ENCODE data around the gene UNC5C.
"Not testable (repeated sequence)": the region's sequence is repeated elsewhere in the genome, so short reads cannot be mapped to it uniquely, and the experiment has no call there.

UNC5C gene

DNA sequence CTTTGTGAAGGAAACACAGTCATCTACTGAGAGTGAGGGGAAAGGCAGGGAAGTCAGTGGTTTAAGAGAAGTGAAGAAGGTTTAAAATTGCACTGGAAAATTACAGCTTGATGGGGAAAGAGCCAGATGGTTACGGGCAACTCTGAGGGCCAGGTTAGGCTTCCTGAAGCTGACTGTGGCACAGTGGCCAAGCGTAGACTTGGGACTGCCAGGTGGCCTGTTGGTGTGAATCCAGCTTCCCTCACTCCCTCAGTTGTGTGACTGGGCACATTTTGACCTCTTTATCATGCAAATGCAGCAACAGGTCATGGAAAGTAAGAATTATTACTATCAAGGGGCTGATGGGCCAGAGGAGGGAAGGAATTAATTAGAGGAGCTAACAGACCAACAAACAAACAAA is 390.1 kb downstream of the UNC5C start:
- no peak for DNase-seq

DNA sequence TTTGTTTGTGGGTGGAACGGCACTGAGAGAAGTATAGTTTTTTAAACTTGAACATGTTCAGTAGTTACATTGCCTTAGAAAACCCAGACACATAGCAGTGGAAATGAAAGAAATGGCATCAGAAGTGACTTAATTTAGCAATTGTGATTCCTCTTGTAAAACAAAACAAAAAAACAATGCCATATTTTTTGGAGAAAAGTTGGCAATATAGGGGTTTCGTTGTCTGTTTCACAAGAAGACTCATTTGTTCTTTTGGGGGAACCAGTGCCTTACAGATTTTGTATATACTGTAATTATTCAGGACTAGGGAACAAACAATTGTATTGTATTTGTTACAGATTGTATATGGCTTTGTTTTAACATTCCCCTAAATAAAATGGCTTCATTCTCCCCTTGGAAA is 390.7 kb downstream of the UNC5C start:
- no peak for DNase-seq

- DNase-seq, result no peak
Measured at GRCh38 chr4:95157596-95157995, 391.2 kb downstream of the UNC5C start.

GRCh38 chr4:95156452-95156765 is 392.4 kb downstream of the UNC5C start:
- no peak for DNase-seq

DNA sequence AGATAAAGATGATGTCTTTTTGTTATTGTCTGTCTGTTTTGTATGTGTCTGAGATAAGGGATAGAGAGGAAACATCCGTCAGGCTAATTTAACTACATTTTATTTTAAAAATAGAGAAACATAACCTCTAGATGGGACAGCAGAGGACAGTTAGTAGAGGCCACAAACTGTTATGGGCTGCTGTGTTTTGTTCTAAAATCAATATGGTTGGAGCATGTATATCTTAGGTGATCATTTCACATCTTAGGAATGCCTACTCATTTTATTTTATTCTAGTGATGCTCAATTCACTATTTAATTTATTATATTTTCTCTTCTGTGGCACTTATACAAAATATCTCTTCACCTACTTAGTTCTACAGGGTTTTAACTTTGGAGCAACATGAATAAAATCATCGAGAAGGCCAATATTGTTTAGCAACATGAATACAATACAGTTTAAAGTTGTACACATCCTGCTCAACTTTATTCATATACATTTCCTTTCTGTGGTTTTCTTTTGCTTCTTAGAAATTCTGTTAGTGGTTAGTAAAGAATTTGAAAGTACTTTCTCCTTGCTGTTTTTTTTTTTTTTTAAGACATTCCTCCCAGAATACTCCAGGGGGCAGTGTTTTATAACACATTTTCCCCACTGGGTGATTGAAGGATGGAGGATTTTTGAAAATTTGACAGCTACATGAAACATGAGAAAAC is 392.9 kb downstream of the UNC5C start:
- peak; percentile 47 for DNase-seq

DNA sequence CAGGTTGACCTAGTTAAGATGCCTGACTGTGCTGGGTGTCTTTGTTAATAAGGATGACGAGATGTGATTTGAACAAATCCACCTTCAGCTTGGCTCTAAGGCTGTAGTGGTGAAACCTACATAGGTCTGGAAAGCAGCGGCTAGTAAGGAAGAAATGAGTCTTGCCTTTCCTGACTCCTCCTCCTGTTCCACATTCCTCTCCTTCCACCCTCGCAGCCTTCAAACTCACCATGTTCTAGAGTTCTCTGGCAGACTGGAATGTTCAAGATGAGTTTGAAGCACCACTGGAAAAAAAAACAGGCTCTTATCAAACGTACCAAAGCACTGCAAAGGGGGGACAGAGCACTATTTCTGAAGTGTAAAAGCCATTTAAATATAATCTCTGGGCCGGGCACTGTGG is 395.6 kb downstream of the UNC5C start:
- no peak for DNase-seq

- DNase-seq, result no peak
Measured at GRCh38 chr4:95151255-95151654, 397.5 kb downstream of the UNC5C start.

DNA sequence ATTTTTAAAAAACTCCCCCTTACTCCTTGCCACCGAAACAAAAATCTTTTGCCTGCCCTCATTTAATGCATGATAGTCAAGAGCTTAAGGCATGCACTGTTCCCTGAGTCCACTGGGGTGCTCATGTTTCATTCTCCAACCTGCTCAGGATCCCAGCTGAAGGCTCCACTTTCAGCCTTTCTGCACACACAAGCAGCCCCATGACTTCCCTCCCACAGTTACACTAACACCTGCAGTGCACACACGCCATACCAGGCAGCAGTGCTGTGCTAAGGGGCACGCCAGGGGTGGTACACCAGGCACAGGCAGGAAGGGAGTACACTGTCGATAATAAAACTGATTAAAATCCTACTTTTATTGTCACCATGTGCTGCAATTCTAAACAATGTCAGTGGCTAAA is 405.8 kb downstream of the UNC5C start:
- DNase-seq, result no peak

DNA sequence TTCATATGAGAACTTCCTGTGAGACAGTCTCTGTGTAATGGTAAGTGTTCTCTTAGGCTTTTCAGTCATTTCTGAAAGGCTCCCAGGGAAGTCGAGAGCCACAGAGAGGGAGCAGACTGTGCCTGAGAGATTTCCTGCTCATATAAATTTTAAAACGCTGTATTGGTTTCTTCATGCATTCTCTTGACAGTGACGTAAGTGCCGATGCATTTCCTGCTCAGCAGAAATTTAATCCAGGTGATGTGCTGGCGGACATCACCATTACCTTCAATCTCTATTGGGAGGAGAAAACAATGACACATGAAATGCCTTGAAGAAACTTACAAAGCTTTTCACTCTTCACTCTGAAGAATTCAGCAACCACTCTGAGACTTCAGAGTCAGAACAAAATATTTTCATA is 407.4 kb downstream of the UNC5C start:
- no peak for DNase-seq

GRCh38 chr4:95139424-95139823 is 409.3 kb downstream of the UNC5C start:
- not testable (repeated sequence) for DNase-seq

DNA sequence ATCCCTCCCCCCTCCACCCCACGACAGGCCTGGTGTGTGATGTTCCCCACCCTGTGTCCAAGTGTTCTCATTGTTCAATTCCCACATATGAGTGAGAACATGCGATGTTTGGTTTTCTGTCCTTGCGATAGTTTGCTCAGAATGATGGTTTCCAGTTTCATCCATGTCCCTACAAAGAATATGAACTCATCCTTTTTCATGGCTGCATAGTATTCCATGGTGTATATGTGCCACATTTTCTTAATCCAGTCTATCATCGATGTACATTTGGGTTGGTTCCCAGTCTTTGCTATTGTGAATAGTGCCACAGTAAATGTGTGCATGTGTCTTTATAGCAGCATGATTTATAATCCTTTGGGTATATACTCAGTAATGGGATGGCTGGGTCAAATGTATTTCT is 414.8 kb downstream of the UNC5C start:
- not testable (repeated sequence) for DNase-seq

- no peak for DNase-seq
Measured at GRCh38 chr4:95129821-95130311, 418.9 kb downstream of the UNC5C start.

DNA sequence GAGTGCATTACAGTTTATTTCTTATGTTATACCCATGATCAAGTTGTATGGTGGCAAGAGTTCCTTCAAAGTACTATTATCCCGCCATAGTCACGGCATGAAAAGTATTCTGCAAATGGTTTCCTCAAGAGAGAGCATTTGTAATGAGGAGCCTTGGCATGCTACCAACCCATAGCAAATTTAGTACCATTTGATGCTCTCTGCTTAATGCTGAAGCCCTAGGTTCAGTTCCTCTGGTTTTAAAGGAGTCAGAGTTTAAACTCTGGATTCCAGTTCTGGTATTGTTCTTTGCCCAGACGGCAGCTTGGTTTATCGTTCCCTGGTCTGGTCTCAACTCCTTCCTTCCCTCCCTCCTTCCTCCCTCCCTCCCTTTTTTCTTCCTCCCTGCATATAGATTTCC is 419.7 kb downstream of the UNC5C start:
- DNase-seq, result no peak

GRCh38 chr4:95124906-95125504 is 423.8 kb downstream of the UNC5C start:
- no peak for DNase-seq

- DNase-seq, result no peak
Measured at GRCh38 chr4:95122001-95122400, 426.8 kb downstream of the UNC5C start.

- no peak for DNase-seq
Measured at GRCh38 chr4:95120456-95120855, 428.3 kb downstream of the UNC5C start.

DNA sequence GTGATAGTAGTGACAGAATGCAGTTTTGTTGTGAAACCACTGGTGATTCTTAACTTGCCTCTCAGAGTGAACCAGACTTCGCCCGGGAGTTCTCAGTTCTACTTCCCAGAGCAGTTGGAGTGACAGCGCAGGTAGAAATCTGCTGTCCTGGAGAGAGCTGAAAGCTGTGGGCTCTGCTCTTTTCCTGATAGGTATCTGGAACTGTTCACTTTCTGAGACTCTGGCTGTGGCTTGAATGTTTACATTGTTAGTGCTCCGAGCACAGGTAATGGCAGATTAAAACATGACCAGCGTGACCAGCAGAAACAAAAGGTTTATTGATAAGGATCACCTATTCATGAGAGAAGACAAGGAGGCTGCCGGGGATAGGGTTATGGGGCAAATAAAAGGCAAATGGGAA is 430.3 kb downstream of the UNC5C start:
- DNase-seq, result no peak

- no peak for DNase-seq
Measured at GRCh38 chr4:95114521-95114920, 434.3 kb downstream of the UNC5C start.
